Measurements from ENCODE around the gene YBX3. TPM values are rescaled to one million over a fixed set of nuclear protein-coding genes. Genes with fewer than 3 reads are reported as not detected.
A peak's percentile ranks its signal among the peaks of the same experiment; 100 is the strongest.

The YBX3 gene
- polyA plus RNA-seq, 1 donor (not counting 4 experiments of a cell fraction or from before 2014, with no cell fraction given): 170 TPM

DNA sequence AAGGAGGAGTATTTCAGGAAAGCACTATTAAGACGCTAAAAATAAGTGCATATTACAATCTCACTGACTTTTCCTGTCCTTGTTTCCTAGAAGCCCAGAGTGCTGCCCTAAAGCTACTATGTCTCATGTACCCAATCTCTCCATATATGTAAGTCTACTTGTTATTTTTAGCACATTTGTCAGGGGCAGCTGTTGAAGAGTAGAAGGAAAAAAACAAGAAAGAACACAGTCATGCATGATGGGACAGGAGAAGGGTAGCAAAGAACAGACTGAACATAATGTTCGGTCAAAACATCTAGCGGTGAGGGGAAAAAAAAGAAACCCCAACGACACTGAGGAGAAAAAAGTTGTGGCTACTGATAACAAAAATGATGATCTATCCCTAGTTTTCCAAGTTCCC is 14.3 kb downstream of the YBX3 start:
- no peaks in the 10 kb centered on the region for H3K9me3 ChIP-seq (ENCODE audit: control insufficient read depth, low read depth, low read length)
- no peak overlapping the region for H3K9ac ChIP-seq (ENCODE audit: control insufficient read depth, extremely low read depth, insufficient read depth, low read length)
- H3K27ac ChIP-seq (ENCODE audit: control insufficient read depth, insufficient read depth, low read length): no peak overlapping the region
- H3K4me2 ChIP-seq (ENCODE audit: control insufficient read depth, extremely low read depth, insufficient read depth, low read depth, low read length): no peak overlapping the region
- FAIRE-seq (peak; percentile 39), DNase-seq (ENCODE audit: low read depth, low spot score) (no peak)
- H3K79me2 ChIP-seq (ENCODE audit: control insufficient read depth, insufficient read depth, low read length): peaks cover 76% of the 10 kb centered on the region
- TF ChIP-seq, protein P1, sequence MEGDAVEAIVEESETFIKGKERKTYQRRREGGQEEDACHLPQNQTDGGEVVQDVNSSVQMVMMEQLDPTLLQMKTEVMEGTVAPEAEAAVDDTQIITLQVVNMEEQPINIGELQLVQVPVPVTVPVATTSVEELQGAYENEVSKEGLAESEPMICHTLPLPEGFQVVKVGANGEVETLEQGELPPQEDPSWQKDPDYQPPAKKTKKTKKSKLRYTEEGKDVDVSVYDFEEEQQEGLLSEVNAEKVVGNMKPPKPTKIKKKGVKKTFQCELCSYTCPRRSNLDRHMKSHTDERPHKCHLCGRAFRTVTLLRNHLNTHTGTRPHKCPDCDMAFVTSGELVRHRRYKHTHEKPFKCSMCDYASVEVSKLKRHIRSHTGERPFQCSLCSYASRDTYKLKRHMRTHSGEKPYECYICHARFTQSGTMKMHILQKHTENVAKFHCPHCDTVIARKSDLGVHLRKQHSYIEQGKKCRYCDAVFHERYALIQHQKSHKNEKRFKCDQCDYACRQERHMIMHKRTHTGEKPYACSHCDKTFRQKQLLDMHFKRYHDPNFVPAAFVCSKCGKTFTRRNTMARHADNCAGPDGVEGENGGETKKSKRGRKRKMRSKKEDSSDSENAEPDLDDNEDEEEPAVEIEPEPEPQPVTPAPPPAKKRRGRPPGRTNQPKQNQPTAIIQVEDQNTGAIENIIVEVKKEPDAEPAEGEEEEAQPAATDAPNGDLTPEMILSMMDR (optimal IDR thresholded peaks at IDR 0.05 in 1 of 3, IDR thresholded peaks at IDR 0.05 in 1 of 3, conservative IDR thresholded peaks at IDR 0.05 in 1 of 3; ENCODE audit: extremely low read depth in 1 of 3, insufficient read depth in 2 of 3, low read length in 3 of 3): no peak
- TF ChIP-seq EZH2 (IDR thresholded peaks at IDR 0.05; ENCODE audit: low read length): no peak
- no peaks in the 10 kb centered on the region for H3K4me1 ChIP-seq (ENCODE audit: control insufficient read depth, extremely low read depth, insufficient read depth, low read length)
- peaks cover 41 to 60% of the 10 kb centered on the region in 2 experiments for H3K36me3 ChIP-seq (ENCODE audit: control insufficient read depth in 2 of 2, extremely low read depth in 1 of 2, insufficient read depth in 2 of 2, low read length in 2 of 2)
- no peaks in the 10 kb centered on the region for H3K9me1 ChIP-seq (ENCODE audit: control insufficient read depth, extremely low read depth, insufficient read depth, low read length)
- dilution Hi-C loops (cut with MboI; ENCODE audit: extremely low pct_ligation_motif_present, low sequenced_read_pairs): no loop called here
- H3K27me3 ChIP-seq (ENCODE audit: control insufficient read depth, extremely low read depth, insufficient read depth, low read length): no peaks in the 10 kb centered on the region
- no peaks in the 10 kb centered on the region for H4K20me1 ChIP-seq (ENCODE audit: control insufficient read depth, extremely low read depth, insufficient read depth, low read length)
- H3K4me3 ChIP-seq (ENCODE audit: control insufficient read depth in 2 of 3, extremely low read depth in 1 of 3, insufficient read depth in 2 of 3, low read depth in 1 of 3, low read length in 3 of 3): no peak overlapping the region
- no peak overlapping the region for H2AFZ ChIP-seq (ENCODE audit: control insufficient read depth, low read length)

DNA sequence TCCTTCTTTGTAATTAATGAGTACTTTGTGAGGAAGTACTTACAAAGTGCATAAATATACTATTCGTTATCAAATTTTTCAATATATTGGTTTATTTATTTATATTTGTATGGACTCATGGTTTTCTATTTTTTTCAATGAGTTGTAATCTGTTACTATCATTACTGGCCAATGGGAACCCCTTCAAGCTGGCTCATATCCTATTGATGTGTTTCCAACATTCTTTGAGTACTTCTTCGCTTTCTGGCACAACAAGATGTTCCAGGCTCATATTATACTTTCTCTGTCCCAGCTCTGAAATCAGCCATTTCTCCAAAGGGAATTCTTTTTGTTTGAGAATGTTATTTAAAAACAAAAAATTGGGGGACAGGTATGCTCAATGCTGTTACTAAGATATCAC is 17.5 kb downstream of the YBX3 start:
- Histone ChIP-seq H3K4me1 (ENCODE audit: control insufficient read depth, extremely low read depth, insufficient read depth, low read length) (no peaks in the 10 kb centered on the region), H3K4me3 (ENCODE audit: control insufficient read depth in 2 of 3, extremely low read depth in 1 of 3, insufficient read depth in 2 of 3, low read depth in 1 of 3, low read length in 3 of 3) (no peak overlapping the region), H3K27me3 (ENCODE audit: control insufficient read depth, extremely low read depth, insufficient read depth, low read length) (no peaks in the 10 kb centered on the region), H3K9ac (ENCODE audit: control insufficient read depth, extremely low read depth, insufficient read depth, low read length) (no peak overlapping the region), H3K9me3 (ENCODE audit: control insufficient read depth, low read depth, low read length) (no peaks in the 10 kb centered on the region), H3K9me1 (ENCODE audit: control insufficient read depth, extremely low read depth, insufficient read depth, low read length) (no peaks in the 10 kb centered on the region), H3K79me2 (ENCODE audit: control insufficient read depth, insufficient read depth, low read length) (peaks cover 53% of the 10 kb centered on the region), H3K36me3 (ENCODE audit: control insufficient read depth in 2 of 2, extremely low read depth in 1 of 2, insufficient read depth in 2 of 2, low read length in 2 of 2) (peaks cover 39 to 43% of the 10 kb centered on the region in 2 experiments), H3K27ac (ENCODE audit: control insufficient read depth, insufficient read depth, low read length) (no peak overlapping the region), H4K20me1 (ENCODE audit: control insufficient read depth, extremely low read depth, insufficient read depth, low read length) (no peaks in the 10 kb centered on the region), H2AFZ (ENCODE audit: control insufficient read depth, low read length) (no peak overlapping the region), H3K4me2 (ENCODE audit: control insufficient read depth, extremely low read depth, insufficient read depth, low read depth, low read length) (no peak overlapping the region)
- dilution Hi-C loops (cut with MboI; ENCODE audit: extremely low pct_ligation_motif_present, low sequenced_read_pairs): no loop called here
- no peak for FAIRE-seq
- TF ChIP-seq, protein P1 (optimal IDR thresholded peaks at IDR 0.05 in 1 of 3, IDR thresholded peaks at IDR 0.05 in 1 of 3, conservative IDR thresholded peaks at IDR 0.05 in 1 of 3; ENCODE audit: extremely low read depth in 1 of 3, insufficient read depth in 2 of 3, low read length in 3 of 3): no peak
- no peak for DNase-seq (ENCODE audit: low read depth, low spot score)
